HepG2 (cell line): ENCODE measurements around the gene DPY19L3. TPM values are rescaled to one million over a fixed set of nuclear protein-coding genes. Genes with fewer than 3 reads are reported as not detected.

Experiments used
- ATF7 ChIP-seq, 2 experiments: fragments of 450-650 bp in 1 of 2; sonication (generic) in 1 of 2; formaldehyde crosslinking in 1 of 2; IDR thresholded peaks; 2 replicates each; pipeline versions ENCODE4 v1.4.0 to v1.6.1; 2016 to 2020; ENCODE audit warnings: antibody characterized with exemption in 1 of 2, mild to moderate bottlenecking in 1 of 2, missing genetic modification reagents in 1 of 2
- BCL6 ChIP-seq: IDR thresholded peaks from 2 replicates; pipeline ENCODE4 v1.6.1; 2016; ENCODE audit warnings: missing genetic modification reagents, missing compliant biosample characterization
- FOSL2 ChIP-seq: sonication (generic); formaldehyde crosslinking; IDR thresholded peaks from 2 replicates; pipeline ENCODE4 v1.4.0; 2020; ENCODE audit warnings: missing genetic modification reagents
- HMG20B ChIP-seq: conservative IDR thresholded peaks from 2 replicates; pipeline ENCODE4 v1.6.1; 2016; ENCODE audit warnings: missing genetic modification reagents, missing compliant biosample characterization
- MYNN ChIP-seq: sonication (generic); formaldehyde crosslinking; IDR thresholded peaks from 2 replicates; pipeline ENCODE4 v1.4.0; 2020; ENCODE audit warnings: mild to moderate bottlenecking, low read depth, missing genetic modification reagents
- NCOR1 ChIP-seq: fragments of 200-600 bp; sonication (generic); IDR thresholded peaks from 2 replicates; pipeline ENCODE4 v1.7.0; 2017; ENCODE audit warnings: antibody characterized with exemption, low read length, borderline replicate concordance
- NONO ChIP-seq, 2 experiments: fragments of 450-650 bp in 1 of 2; sonication (generic) in 1 of 2; formaldehyde crosslinking in 1 of 2; IDR thresholded peaks in 1 of 2; conservative IDR thresholded peaks in 1 of 2; 2 replicates each; pipeline versions ENCODE4 v1.6.1 to v1.8.0; 2017 to 2022; ENCODE audit warnings: mild to moderate bottlenecking in 1 of 2, missing genetic modification reagents in 1 of 2, moderate library complexity in 1 of 2
- REL ChIP-seq: sonication (generic); formaldehyde crosslinking; conservative IDR thresholded peaks from 2 replicates; pipeline ENCODE4 v1.8.0; 2022; ENCODE audit warnings: mild to moderate bottlenecking, missing genetic modification reagents, moderate library complexity
- SNRNP70 ChIP-seq: fragments of 200-400 bp; formaldehyde crosslinking; IDR thresholded peaks from 2 replicates; pipeline ENCODE4 v1.6.1; 2017; ENCODE audit warnings: mild to moderate bottlenecking, low read depth, low read length, moderate library complexity
- SYNCRIP ChIP-seq: fragments of 200-400 bp; formaldehyde crosslinking; IDR thresholded peaks from 2 replicates; pipeline ENCODE4 v1.6.1; 2018; ENCODE audit warnings: mild to moderate bottlenecking, low read depth, low read length; ENCODE audit not compliant: insufficient read depth
- YEATS4 ChIP-seq: sonication (generic); formaldehyde crosslinking; IDR thresholded peaks from 2 replicates; pipeline ENCODE4 v1.4.0; 2020; ENCODE audit warnings: missing genetic modification reagents, borderline replicate concordance
- ZKSCAN8 ChIP-seq: IDR thresholded peaks from 2 replicates; pipeline ENCODE4 v1.6.1; 2016; ENCODE audit warnings: borderline replicate concordance, missing genetic modification reagents, missing compliant biosample characterization
- ZNF121 ChIP-seq: sonication (generic); formaldehyde crosslinking; IDR thresholded peaks from 2 replicates; pipeline ENCODE4 v1.5.0; 2020; ENCODE audit warnings: mild to moderate bottlenecking, missing genetic modification reagents
- ZNF737 ChIP-seq: sonication (generic); formaldehyde crosslinking; IDR thresholded peaks from 2 replicates; pipeline ENCODE4 v1.5.0; 2020; ENCODE audit warnings: missing genetic modification reagents, mild to moderate bottlenecking, borderline replicate concordance
- ZNF772 ChIP-seq: sonication (generic); formaldehyde crosslinking; IDR thresholded peaks from 2 replicates; pipeline ENCODE4 v1.5.0; 2020; ENCODE audit warnings: mild to moderate bottlenecking, missing genetic modification reagents
- polyA plus RNA-seq, 8 experiments: library from polyadenylated mRNA; depleted of rRNA in 3 of 8; stranded (reverse) in 7 of 8; unstranded in 1 of 8; fragments of >200 nt; fragmentation: Illumina TruSeq in 4 of 8; extraction: Trizol in 4 of 8; gene quantifications; 2 replicates each; pipeline versions ENCODE4 v1.2.1 to v1.2.3, GENCODE V29; 2011 to 2016; ENCODE audit warnings: low read depth in 4 of 8, missing spikeins in 1 of 8, mixed read lengths in 1 of 8; ENCODE audit not compliant: insufficient read depth in 1 of 8
- total RNA-seq, 5 experiments: library from RNA; depleted of rRNA; stranded (reverse); fragments of >200 nt; fragmentation: Illumina TruSeq; extraction: Trizol; gene quantifications; 2 replicates each; pipeline ENCODE4 v1.2.3, GENCODE V29; 2016; ENCODE audit warnings: low read depth in 1 of 5
- TF ChIP-seq, protein P1 (sequence below): sonication (generic); formaldehyde crosslinking; IDR thresholded peaks from 2 replicates; pipeline ENCODE4 v1.8.1; 2023; ENCODE audit warnings: mild to moderate bottlenecking, inconsistent platforms, moderate library complexity, missing genetic modification reagents, borderline replicate concordance
- TF ChIP-seq, protein P2 (sequence below): sonication (generic); formaldehyde crosslinking; IDR thresholded peaks from 2 replicates; pipeline ENCODE4 v1.4.0; 2020; ENCODE audit warnings: low read depth, missing genetic modification reagents
- TF ChIP-seq, protein P3 (sequence below): sonication (generic); formaldehyde crosslinking; IDR thresholded peaks from 2 replicates; pipeline ENCODE4 v1.4.0; 2020; ENCODE audit warnings: missing genetic modification reagents, borderline replicate concordance

DPY19L3 gene
- total and polyA plus RNA-seq, 2 of the 13 experiments (the other 11 are each of a cell fraction or from before 2014, with no cell fraction given), result 21.6 to 25.2 TPM

DNA sequence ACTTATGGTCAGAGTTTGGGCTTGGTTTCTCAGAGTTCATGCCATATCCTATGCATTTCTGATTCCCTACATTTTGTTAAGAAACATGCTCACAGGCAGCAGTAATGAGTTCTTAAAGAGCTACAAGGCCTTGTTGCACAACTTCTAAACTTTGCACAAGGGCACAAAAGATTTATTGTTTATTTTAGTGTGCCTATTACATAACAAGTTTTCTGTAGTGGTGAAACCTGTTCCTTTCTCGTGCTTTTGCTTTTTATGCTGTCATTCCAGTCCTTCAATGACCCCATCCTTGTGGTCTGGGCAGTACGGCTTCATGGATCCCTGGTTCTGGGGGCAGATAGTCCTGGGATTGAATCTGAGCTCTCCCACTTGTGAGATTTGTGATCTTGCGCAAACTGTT, 42.4 kb upstream of the DPY19L3 start (continued):
- no peak for TF ChIP-seq SYNCRIP
- TF ChIP-seq, protein P1, sequence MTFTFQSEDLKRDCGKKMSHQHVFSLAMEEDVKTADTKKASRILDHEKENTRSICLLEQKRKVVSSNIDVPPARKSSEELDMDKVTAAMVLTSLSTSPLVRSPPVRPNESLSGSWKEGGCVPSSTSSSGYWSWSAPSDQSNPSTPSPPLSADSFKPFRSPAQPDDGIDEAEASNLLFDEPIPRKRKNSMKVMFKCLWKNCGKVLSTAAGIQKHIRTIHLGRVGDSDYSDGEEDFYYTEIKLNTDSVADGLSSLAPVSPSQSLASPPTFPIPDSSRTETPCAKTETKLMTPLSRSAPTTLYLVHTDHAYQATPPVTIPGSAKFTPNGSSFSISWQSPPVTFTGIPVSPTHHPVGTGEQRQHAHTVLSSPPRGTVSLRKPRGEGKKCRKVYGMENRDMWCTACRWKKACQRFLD (CRISPR knock-in tag), result no peak
- TF ChIP-seq, protein P2, sequence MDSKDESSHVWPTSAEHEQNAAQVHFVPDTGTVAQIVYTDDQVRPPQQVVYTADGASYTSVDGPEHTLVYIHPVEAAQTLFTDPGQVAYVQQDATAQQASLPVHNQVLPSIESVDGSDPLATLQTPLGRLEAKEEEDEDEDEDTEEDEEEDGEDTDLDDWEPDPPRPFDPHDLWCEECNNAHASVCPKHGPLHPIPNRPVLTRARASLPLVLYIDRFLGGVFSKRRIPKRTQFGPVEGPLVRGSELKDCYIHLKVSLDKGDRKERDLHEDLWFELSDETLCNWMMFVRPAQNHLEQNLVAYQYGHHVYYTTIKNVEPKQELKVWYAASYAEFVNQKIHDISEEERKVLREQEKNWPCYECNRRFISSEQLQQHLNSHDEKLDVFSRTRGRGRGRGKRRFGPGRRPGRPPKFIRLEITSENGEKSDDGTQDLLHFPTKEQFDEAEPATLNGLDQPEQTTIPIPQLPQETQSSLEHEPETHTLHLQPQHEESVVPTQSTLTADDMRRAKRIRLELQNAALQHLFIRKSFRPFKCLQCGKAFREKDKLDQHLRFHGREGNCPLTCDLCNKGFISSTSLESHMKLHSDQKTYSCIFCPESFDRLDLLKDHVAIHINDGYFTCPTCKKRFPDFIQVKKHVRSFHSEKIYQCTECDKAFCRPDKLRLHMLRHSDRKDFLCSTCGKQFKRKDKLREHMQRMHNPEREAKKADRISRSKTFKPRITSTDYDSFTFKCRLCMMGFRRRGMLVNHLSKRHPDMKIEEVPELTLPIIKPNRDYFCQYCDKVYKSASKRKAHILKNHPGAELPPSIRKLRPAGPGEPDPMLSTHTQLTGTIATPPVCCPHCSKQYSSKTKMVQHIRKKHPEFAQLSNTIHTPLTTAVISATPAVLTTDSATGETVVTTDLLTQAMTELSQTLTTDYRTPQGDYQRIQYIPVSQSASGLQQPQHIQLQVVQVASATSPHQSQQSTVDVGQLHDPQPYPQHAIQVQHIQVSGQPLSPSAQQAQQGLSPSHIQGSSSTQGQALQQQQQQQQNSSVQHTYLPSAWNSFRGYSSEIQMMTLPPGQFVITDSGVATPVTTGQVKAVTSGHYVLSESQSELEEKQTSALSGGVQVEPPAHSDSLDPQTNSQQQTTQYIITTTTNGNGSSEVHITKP (CRISPR knock-in tag), result 0 out of 2 replicates have a peak, but pooled peaks have one; percentile 18
- TF ChIP-seq HMG20B, result no peak
- peak; percentile 92; the same call in 1 of the 2 replicates for TF ChIP-seq NCOR1
- TF ChIP-seq ZKSCAN8 (CRISPR knock-in tag), result peak; percentile 80; the same call in 1 of the 2 replicates
- no peak for TF ChIP-seq MYNN
- peak; percentile 34; the same call in 1 of the 2 replicates for TF ChIP-seq ZNF772
- no peak for TF ChIP-seq ATF7 (IDR thresholded peaks at IDR 0.05)
- no peak for TF ChIP-seq ATF7 (CRISPR knock-in tag; IDR thresholded peaks at IDR 0.05)
- peak; percentile 71 for TF ChIP-seq FOSL2 (CRISPR knock-in tag)
- TF ChIP-seq REL (CRISPR knock-in tag), result no peak
- TF ChIP-seq ZNF121 (CRISPR knock-in tag), result 0 out of 2 replicates have a peak, but pooled peaks have one; percentile 28
- TF ChIP-seq ZNF737 (CRISPR knock-in tag), result no peak
- no peak for TF ChIP-seq SNRNP70
- TF ChIP-seq, protein P3, sequence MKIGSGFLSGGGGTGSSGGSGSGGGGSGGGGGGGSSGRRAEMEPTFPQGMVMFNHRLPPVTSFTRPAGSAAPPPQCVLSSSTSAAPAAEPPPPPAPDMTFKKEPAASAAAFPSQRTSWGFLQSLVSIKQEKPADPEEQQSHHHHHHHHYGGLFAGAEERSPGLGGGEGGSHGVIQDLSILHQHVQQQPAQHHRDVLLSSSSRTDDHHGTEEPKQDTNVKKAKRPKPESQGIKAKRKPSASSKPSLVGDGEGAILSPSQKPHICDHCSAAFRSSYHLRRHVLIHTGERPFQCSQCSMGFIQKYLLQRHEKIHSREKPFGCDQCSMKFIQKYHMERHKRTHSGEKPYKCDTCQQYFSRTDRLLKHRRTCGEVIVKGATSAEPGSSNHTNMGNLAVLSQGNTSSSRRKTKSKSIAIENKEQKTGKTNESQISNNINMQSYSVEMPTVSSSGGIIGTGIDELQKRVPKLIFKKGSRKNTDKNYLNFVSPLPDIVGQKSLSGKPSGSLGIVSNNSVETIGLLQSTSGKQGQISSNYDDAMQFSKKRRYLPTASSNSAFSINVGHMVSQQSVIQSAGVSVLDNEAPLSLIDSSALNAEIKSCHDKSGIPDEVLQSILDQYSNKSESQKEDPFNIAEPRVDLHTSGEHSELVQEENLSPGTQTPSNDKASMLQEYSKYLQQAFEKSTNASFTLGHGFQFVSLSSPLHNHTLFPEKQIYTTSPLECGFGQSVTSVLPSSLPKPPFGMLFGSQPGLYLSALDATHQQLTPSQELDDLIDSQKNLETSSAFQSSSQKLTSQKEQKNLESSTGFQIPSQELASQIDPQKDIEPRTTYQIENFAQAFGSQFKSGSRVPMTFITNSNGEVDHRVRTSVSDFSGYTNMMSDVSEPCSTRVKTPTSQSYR (CRISPR knock-in tag), result peak; percentile 13; the same call in 1 of the 2 replicates
- peak; percentile 47; the same call in 1 of the 2 replicates for TF ChIP-seq YEATS4 (CRISPR knock-in tag)
- no peak for TF ChIP-seq NONO (IDR thresholded peaks at IDR 0.05)
- TF ChIP-seq NONO (CRISPR knock-in tag; conservative IDR thresholded peaks at IDR 0.05), result peak; percentile 46; the same call in 1 of the 2 replicates
- peak; percentile 99 for TF ChIP-seq BCL6 (CRISPR knock-in tag)
